Lower leg skin (tissue), 4 donors: Measurements from ENCODE around the gene BRD1. TPM values are rescaled to one million over a fixed set of nuclear protein-coding genes. Genes with fewer than 3 reads are reported as not detected.

Experiments
- DNase-seq, 2 donors: peaks; one replicate each; pipeline ENCODE4 v3.0.0-alpha.2; 2019; ENCODE audit warnings: low spot score in 2 of 2
- H3K4me3 ChIP-seq: fragments of 200-600 bp; sonication (generic); 2 replicates; pipeline ENCODE4 v1.5.1; 2017; ENCODE audit warnings: mild to moderate bottlenecking, low read depth; ENCODE audit not compliant: poor library complexity, severe bottlenecking
- POLR2A ChIP-seq, 2 donors: fragments of 450-650 bp; IDR thresholded peaks; one replicate each; pipeline ENCODE4 v1.6.1; 2016 to 2017; ENCODE audit warnings: antibody characterized with exemption in 2 of 2, mild to moderate bottlenecking in 1 of 2, moderate library complexity in 1 of 2
- WGBS, 2 donors: methylation state at CpG; one replicate each; pipeline ENCODE4 v1.1.5; 2018; 5-methylcytosine and 5-hydroxymethylcytosine counted together
- intact Hi-C: fragments of 100-400 bp; cut with DNase I; formaldehyde crosslinking; loops from one replicate; pipeline ENCODE4 v1.15.0; 2023; ENCODE audit warnings: low total_unique reads
- total RNA-seq, 4 donors: library from RNA; depleted of rRNA; stranded (reverse); fragments of >200 nt; gene quantifications; one replicate each; pipeline ENCODE4 v1.1.0, GENCODE V29; 2016
- TF ChIP-seq, protein P1 (sequence below), 3 donors: fragments of 450-650 bp; IDR thresholded peaks; one replicate each; pipeline ENCODE4 v1.5.1; 2016; ENCODE audit warnings: antibody characterized with exemption in 3 of 3, mild to moderate bottlenecking in 3 of 3, moderate library complexity in 2 of 3

BRD1 gene
- total RNA-seq, 4 donors from 2014 or later, result 64.8 to 104 (median 89.8) TPM

DNA sequence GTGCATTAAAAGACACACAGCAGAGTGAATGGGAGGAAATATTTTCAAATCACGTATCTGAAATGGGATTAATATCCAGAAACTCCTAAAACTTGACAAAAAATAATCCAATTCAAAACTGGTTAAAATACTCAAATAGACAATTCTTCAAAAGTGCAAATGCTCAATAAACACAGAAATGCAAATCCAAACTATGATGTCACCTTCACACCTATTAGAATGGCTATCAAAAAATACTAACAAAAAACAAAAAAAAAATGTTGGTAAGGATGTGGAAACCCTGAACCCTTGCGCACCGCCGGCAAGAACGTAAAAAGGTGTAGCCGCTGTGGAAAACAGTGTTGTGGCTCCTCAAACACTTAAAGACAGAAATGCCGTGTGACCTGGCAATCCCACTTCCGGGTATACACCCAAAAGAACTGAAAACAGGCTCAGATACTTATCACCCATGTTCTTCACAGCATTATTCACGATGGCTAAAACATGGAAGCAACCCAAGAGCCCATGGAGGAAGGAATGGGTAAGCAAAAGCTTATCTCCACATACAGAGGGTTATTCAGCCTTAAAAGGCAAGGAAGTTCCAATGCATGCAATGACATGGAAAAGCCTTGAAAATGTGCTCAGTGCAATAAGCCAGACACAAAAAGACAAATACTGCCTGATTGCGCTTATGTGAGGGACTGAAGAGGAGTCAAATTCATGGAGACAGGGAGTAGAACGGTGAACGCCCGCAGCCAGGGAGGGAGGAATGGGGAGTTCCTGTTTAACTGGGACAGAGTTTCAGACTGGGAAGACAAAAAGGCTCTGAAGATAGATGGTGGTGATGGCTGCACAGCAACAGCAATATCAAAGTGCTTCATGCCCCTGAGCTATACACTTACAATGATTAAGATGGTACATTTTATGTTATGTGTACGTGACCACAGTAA, 19.6 kb downstream of the BRD1 start:
- no peak for TF ChIP-seq POLR2A (IDR thresholded peaks at IDR 0.05)
- TF ChIP-seq, protein P1, sequence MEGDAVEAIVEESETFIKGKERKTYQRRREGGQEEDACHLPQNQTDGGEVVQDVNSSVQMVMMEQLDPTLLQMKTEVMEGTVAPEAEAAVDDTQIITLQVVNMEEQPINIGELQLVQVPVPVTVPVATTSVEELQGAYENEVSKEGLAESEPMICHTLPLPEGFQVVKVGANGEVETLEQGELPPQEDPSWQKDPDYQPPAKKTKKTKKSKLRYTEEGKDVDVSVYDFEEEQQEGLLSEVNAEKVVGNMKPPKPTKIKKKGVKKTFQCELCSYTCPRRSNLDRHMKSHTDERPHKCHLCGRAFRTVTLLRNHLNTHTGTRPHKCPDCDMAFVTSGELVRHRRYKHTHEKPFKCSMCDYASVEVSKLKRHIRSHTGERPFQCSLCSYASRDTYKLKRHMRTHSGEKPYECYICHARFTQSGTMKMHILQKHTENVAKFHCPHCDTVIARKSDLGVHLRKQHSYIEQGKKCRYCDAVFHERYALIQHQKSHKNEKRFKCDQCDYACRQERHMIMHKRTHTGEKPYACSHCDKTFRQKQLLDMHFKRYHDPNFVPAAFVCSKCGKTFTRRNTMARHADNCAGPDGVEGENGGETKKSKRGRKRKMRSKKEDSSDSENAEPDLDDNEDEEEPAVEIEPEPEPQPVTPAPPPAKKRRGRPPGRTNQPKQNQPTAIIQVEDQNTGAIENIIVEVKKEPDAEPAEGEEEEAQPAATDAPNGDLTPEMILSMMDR (IDR thresholded peaks at IDR 0.05), result no peak
- 81 to 82% methylated on average over 14 of the region's 14 CpGs for WGBS, 2 donors
- intact Hi-C loops, result no loop called here
- no peak overlapping the region for H3K4me3 ChIP-seq
- DNase-seq, result no peak

DNA sequence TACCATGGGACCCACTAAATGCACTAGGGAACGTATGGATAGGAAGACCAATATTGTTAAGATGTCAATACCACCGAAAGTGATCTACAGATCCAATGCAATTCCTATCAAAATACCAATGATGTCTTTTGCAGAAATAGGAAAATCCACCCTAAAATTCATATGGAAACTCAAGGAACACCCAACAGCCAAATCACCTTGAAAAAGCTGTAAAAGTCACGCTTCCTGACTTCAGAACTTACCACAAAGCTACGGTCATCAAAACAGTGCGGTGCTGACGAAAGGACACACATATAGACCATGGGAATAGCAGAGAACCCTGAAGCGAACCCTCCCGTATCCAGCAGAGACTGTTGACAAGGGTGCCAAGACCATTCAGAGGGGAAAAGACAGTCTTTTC, 20.5 kb downstream of the BRD1 start:
- intact Hi-C loops, result no loop called here
- 96 to 98% methylated on average over 8 of the region's 8 CpGs for WGBS, 2 donors

GRCh38 chr22:49803737-49804375, 23.8 kb downstream of the BRD1 start:
- DNase-seq, result no peak
- 92% methylated on average over 25 to 28 of the region's 28 CpGs for WGBS, 2 donors
- no peak for TF ChIP-seq POLR2A (IDR thresholded peaks at IDR 0.05)
- TF ChIP-seq, protein P1 (IDR thresholded peaks at IDR 0.05), result no peak
- no peak overlapping the region for H3K4me3 ChIP-seq
- intact Hi-C loops, result no loop called here

More for the DNA sequence above, 20.5 kb downstream of the BRD1 start:
- TF ChIP-seq, protein P1 (IDR thresholded peaks at IDR 0.05), result no peak
- TF ChIP-seq POLR2A (IDR thresholded peaks at IDR 0.05), result no peak
- DNase-seq, result no peak
- no peak overlapping the region for H3K4me3 ChIP-seq

GRCh38 chr22:49803134-49803533, 24.5 kb downstream of the BRD1 start:
- intact Hi-C loops, result no loop called here
- TF ChIP-seq, protein P1 (IDR thresholded peaks at IDR 0.05), result no peak
- TF ChIP-seq POLR2A (IDR thresholded peaks at IDR 0.05), result no peak
- WGBS, 2 donors, result 93% methylated on average over 16 to 18 of the region's 18 CpGs
- no peak for DNase-seq
- no peak overlapping the region for H3K4me3 ChIP-seq

- intact Hi-C loops, result no loop called here
- TF ChIP-seq, protein P1 (IDR thresholded peaks at IDR 0.05), result no peak
- TF ChIP-seq POLR2A (IDR thresholded peaks at IDR 0.05), result no peak
- H3K4me3 ChIP-seq, result no peak overlapping the region
- 76 to 82% methylated on average over 16 to 18 of the region's 18 CpGs for WGBS, 2 donors
- DNase-seq, result no peak
Measured at GRCh38 chr22:49801391-49802060, 26.1 kb downstream of the BRD1 start.
